T-helper 2 cell treated with Interferon-gamma antibody and Interleukin-4, amounts not matched to agents 100 ng/mL and 5 ng/mL, for 36 hours (primary cell): ENCODE data around the gene PUS10. TPM values are rescaled to one million over a fixed set of nuclear protein-coding genes. Genes with fewer than 3 reads are reported as not detected.
"Not testable (repeated sequence)": the region's sequence is repeated elsewhere in the genome, so short reads cannot be mapped to it uniquely, and the experiment has no call there.

Experiments used
- intact Hi-C: fragments of 100-400 bp; cut with micrococcal nuclease; formaldehyde crosslinking; loops from one replicate; pipeline ENCODE4 v1.15.1; 2023
- total RNA-seq: library from RNA; stranded (reverse); gene quantifications from 2 replicates; pipeline ENCODE4 v1.2.3, GENCODE V29; 2022

The PUS10 gene
- total RNA-seq, 1 donor from 2014 or later = 6.1 TPM

GRCh38 chr2:61014763-61015162 is 3.3 kb downstream of the PUS10 start:
- intact Hi-C loops = loop anchor here (5.0 kb wide), 4 partner anchors 458 to 1693 kb away; partner anchors contain the start of genes CCT4, EHBP1, USP34 and XPO1

- intact Hi-C loops = no loop called here
Observed at GRCh38 chr2:61013382-61013781, 4.7 kb downstream of the PUS10 start.

GRCh38 chr2:61012303-61012702 is 5.8 kb downstream of the PUS10 start:
- intact Hi-C loops = not testable (repeated sequence)

- intact Hi-C loops = no loop called here
Observed at GRCh38 chr2:61011678-61012077, 6.4 kb downstream of the PUS10 start.

GRCh38 chr2:61009355-61009754 is 8.7 kb downstream of the PUS10 start:
- intact Hi-C loops = no loop called here

GRCh38 chr2:61006486-61007105 is 11.5 kb downstream of the PUS10 start:
- intact Hi-C loops = no loop called here

GRCh38 chr2:61005736-61006135 is 12.3 kb downstream of the PUS10 start:
- intact Hi-C loops = no loop called here

- intact Hi-C loops = loop anchor here (1.0 to 5.0 kb wide), 4 partner anchors 117 to 292 kb away; partner anchors contain the start of gene REL
Observed at GRCh38 chr2:60998628-60999545, 19.2 kb downstream of the PUS10 start.

- intact Hi-C loops = no loop called here
Observed at GRCh38 chr2:60994131-60994530, 23.9 kb downstream of the PUS10 start.

- intact Hi-C loops = no loop called here
Observed at GRCh38 chr2:60992985-60993392, 25.1 kb downstream of the PUS10 start.

- intact Hi-C loops = no loop called here
Observed at GRCh38 chr2:60991644-60992043, 26.4 kb downstream of the PUS10 start.

- intact Hi-C loops = no loop called here
Observed at GRCh38 chr2:60989259-60989658, 28.8 kb downstream of the PUS10 start.

- intact Hi-C loops = not testable (repeated sequence)
Observed at GRCh38 chr2:60987656-60988055, 30.4 kb downstream of the PUS10 start.

- intact Hi-C loops = no loop called here
Observed at GRCh38 chr2:60987041-60987440, 31.0 kb downstream of the PUS10 start.

- intact Hi-C loops = no loop called here
Observed at GRCh38 chr2:60984720-60985119, 33.3 kb downstream of the PUS10 start.

GRCh38 chr2:60982066-60982465 is 36.0 kb downstream of the PUS10 start:
- intact Hi-C loops = not testable (repeated sequence)

GRCh38 chr2:60980071-60980815 is 37.8 kb downstream of the PUS10 start:
- intact Hi-C loops = no loop called here

GRCh38 chr2:60979231-60979630 is 38.8 kb downstream of the PUS10 start:
- intact Hi-C loops = no loop called here

GRCh38 chr2:60977562-60977895 is 40.5 kb downstream of the PUS10 start:
- intact Hi-C loops = no loop called here

- intact Hi-C loops = no loop called here
Observed at GRCh38 chr2:60976875-60977561, 41.0 kb downstream of the PUS10 start.

GRCh38 chr2:60976256-60976850 is 41.7 kb downstream of the PUS10 start:
- intact Hi-C loops = no loop called here
